AG10803 (cell line): ENCODE results near the gene LOXL1.
A peak's percentile ranks its signal among the peaks of the same experiment; 100 is the strongest.
"Not testable (repeated sequence)": the region's sequence is repeated elsewhere in the genome, so short reads cannot be mapped to it uniquely, and the experiment has no call there.

Experiments
- DNase-seq: peaks from one replicate; pipeline ENCODE4 v3.0.0; 2010; ENCODE audit warnings: low read depth
- H3K4me3 ChIP-seq: 2 replicates; pipeline ENCODE4 v1.5.1; 2011; ENCODE audit warnings: mild to moderate bottlenecking, low read length, control low read depth
- CTCF ChIP-seq: conservative IDR thresholded peaks from 2 replicates; pipeline ENCODE4 v1.5.1; 2011; ENCODE audit warnings: mild to moderate bottlenecking, low read length, control low read depth, inconsistent platforms

LOXL1 gene

GRCh38 chr15:73937726-73938125 is 11.5 kb downstream of the LOXL1 start:
- no peak for DNase-seq
- no peak for TF ChIP-seq CTCF
- H3K4me3 ChIP-seq: no peak overlapping the region

- H3K4me3 ChIP-seq: not testable (repeated sequence)
These were observed 12.3 kb downstream of the LOXL1 start for GRCh38 chr15:73938516-73938915.

GRCh38 chr15:73939138-73939537 is 12.9 kb downstream of the LOXL1 start:
- no peak for DNase-seq
- H3K4me3 ChIP-seq: no peak overlapping the region
- no peak for TF ChIP-seq CTCF

More at GRCh38 chr15:73938516-73938915, 12.3 kb downstream of the LOXL1 start:
- not testable (repeated sequence) for DNase-seq

- DNase-seq: peak; percentile 66
- no peak for TF ChIP-seq CTCF
- no peak overlapping the region for H3K4me3 ChIP-seq
These were observed 14.1 kb downstream of the LOXL1 start for GRCh38 chr15:73940061-73940981.

- no peak for TF ChIP-seq CTCF
- peak overlapping the region; percentile 25; the same call in 1 of the 2 replicates for H3K4me3 ChIP-seq
- DNase-seq: peak; percentile 98
These were observed 14.8 kb downstream of the LOXL1 start for GRCh38 chr15:73941044-73941443.

GRCh38 chr15:73941449-73941848 is 15.2 kb downstream of the LOXL1 start:
- peak overlapping the region; percentile 25; the same call in 1 of the 2 replicates for H3K4me3 ChIP-seq
- DNase-seq: no peak
- no peak for TF ChIP-seq CTCF

- H3K4me3 ChIP-seq: no peak overlapping the region
- no peak for TF ChIP-seq CTCF
- DNase-seq: no peak
These were observed 15.8 kb downstream of the LOXL1 start for GRCh38 chr15:73941871-73942635.
